Gastroesophageal sphincter (tissue), 3 donors: ENCODE results near the gene ADORA2A.

Experiments
- CTCF ChIP-seq, 4 experiments: fragments of 200-600 bp in 2 of 4; fragments of 450-650 bp in 2 of 4; sonication (generic) in 1 of 4; IDR thresholded peaks; one replicate each; pipeline ENCODE4 v1.5.1; 2017 to 2019; ENCODE audit warnings: antibody characterized with exemption in 4 of 4, mild to moderate bottlenecking in 2 of 4, moderate library complexity in 2 of 4
- EP300 ChIP-seq: sonication (generic); formaldehyde crosslinking; IDR thresholded peaks from one replicate; pipeline ENCODE4 v1.6.1; 2017; ENCODE audit warnings: antibody characterized with exemption, mild to moderate bottlenecking
- POLR2A ChIP-seq, 2 donors: fragments of 450-650 bp; IDR thresholded peaks; one replicate each; pipeline ENCODE4 v1.6.1; 2017; ENCODE audit warnings: antibody characterized with exemption in 2 of 2, mild to moderate bottlenecking in 2 of 2, moderate library complexity in 1 of 2
- POLR2AphosphoS5 ChIP-seq: sonication (generic); formaldehyde crosslinking; IDR thresholded peaks from one replicate; pipeline ENCODE4 v1.6.1; 2017; ENCODE audit warnings: antibody characterized with exemption

- TF ChIP-seq CTCF (IDR thresholded peaks at IDR 0.05) (no peak), EP300 (no peak), POLR2A (IDR thresholded peaks at IDR 0.05) (no peak), POLR2AphosphoS5 (no peak)
These were observed 27.2 kb upstream of the ADORA2A start for GRCh38 chr22:24400034-24400725.
